ENCODE data around the gene ZNF32.

The ZNF32 gene, protein sequence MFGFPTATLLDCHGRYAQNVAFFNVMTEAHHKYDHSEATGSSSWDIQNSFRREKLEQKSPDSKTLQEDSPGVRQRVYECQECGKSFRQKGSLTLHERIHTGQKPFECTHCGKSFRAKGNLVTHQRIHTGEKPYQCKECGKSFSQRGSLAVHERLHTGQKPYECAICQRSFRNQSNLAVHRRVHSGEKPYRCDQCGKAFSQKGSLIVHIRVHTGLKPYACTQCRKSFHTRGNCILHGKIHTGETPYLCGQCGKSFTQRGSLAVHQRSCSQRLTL

DNA sequence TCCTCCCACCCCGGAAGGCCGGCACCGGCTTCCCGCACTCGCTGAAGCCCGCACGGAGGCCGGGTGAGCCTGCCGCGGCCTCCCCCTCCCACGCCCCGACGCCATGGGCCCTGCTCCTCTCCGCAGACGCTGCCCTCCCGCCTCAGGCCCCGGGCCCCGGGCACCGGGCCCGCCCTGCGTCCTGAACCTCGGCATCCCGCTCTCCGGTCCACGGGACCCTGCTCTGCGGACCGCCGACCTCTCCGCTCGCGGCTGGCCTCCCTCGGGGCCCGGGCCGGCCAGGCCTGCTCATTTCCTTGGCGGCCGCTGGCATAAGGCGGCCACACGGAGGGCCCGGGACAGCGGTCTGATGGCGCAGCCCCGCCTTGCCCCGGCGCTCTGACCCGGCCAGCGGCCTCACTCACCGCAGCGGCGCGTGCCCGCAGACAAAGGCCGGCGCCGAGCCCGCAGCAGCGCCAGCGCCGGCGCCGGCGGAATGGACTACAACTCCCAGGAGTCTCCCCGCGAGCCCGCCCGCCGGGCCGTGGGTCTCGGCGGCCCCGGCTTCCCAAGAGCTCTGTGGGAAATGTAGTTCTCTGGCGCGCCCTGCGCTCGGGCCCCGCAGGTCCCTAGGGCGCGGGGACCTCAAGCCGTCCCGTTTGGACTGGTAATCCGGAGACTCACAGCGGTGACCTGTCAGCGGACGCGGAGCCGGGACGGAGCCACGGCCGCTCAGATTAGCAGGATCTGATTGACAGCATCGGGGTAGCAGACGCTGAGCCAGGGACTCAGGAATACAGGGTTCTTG, at the start of gene ZNF32:
ZNF32 (minus strand) TSS at position 484 of the 787 bp plus-strand sequence. CDS start 2,748 bp downstream, outside the sequence.
- no peak for DNase-seq

DNA sequence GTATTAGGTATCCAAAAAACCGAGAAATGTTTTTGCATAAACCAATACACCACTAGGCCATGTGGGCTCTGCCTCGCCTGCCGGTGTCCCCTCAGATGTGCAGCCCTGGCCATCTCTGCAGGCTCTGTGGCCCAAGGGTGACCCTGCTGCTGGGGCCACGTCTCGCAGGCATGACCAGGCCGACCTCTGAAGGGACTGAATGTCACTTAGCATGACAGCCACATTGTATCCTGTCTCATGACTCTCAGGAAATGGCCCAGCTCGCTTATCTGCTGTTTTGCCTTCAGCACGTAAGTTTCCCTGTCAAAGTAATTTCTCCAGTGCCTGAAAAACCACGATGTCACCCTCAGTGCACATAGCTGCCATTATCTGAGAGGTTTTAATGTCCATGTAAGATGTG, 49.5 kb upstream of the ZNF32 start:
- DNase-seq, result no peak

DNA sequence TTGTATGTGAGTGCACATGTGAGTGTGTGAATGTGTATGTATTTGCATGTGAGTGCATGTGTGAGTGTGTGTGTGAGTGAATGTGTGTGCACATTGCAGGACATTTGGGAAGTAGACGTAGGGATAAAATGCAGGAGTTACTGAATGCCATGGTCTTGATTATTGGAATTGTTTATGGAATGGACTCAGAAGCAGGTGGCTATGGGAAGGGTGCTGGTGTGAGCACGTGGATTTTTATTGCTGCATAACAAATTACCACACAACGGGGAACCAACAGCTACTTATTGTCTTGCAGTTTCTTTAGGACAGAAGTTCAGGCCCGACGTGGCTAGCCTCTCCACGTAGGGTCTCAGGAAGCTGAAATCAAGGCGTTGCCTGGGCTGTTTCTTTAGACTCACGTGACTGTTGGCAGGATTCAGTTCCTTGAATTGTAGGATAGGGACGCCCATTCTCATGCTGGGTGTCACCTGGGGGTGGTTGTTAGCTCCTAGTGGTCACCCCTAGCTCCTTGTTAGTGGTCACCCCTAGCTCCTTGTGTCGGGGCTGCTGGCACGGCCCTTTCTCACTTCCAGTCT, 48.3 kb upstream of the ZNF32 start:
- no peak for DNase-seq

DNA sequence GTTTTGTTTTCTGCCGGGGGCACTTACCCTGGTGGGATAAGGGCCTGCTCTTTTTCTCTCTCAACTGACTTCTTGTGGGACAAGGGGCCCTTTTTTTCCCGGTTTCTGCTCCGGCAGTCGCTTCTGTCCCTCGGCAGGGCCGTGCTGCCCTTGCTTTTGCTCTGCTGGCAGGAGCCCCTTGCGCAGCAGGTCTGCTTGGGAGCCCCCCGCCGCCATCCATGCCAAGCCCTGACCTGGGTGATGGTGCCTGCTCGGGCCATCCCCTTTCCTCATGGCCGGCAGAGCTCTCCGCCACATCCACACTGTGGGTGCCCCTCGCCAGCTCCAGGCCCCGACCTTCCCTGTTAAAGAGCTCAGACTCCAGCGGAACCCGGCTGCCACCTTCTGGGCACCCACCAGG, 47.0 kb upstream of the ZNF32 start:
- DNase-seq, result no peak

DNA sequence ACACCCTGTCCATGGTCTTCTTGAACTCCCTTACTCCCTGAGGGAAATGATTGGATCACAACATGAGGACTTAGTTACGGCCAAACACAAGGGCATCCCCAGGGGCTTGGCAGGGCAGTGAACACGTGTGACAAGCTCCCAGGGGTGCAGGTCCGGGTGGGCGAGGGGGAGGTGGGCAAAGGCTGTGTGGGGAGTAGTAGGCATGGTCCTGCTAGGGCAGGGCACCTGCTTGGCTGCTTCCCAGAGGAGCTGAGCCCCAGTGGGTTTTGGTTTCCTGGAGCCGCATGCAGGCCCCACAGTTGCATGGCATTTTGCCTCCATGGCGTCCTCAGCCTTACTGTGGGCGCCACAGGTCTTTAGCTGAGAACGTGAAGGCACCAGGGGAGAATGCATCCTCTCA, 46.6 kb upstream of the ZNF32 start:
- DNase-seq, result no peak

DNA sequence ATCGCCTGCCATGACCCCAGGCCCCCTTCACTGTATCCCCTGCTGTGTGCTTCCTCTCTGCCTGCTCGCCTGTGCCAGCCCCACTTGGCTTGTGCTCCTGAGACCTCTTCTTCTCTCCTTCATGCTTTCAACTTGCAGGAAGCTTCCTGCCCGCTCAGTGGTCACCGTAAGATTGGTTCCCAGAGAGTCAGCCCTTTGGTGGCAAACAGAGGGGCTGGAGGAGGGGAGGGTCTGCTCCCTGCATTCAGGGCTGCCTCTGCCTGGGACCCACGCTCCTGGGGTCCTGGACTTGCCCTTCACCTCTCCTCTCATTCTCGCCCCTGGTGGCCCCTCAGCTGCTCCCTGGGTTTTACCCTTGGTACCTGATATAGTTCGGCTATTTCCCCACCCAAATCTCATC, 45.8 kb upstream of the ZNF32 start:
- no peak for DNase-seq

DNA sequence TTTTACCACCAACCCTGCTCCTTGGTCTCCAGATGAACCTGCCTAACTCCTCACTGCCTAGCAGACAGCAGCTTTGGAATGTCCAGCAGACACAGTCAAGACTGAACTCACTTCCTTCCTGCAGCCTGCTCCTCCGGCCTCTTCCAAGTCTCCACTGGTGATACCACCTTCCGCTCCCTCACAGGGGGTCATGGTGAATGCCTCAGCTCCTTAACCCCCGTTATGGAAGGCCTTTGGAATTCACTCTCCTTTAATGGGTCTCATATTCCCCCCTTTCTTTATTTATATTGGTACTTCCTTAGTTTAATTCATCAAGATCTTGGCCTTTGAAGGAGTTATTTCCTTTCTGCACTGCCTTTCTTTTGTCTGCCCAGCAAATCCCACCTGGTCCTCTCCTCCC, 44.9 kb upstream of the ZNF32 start:
- DNase-seq, result no peak

DNA sequence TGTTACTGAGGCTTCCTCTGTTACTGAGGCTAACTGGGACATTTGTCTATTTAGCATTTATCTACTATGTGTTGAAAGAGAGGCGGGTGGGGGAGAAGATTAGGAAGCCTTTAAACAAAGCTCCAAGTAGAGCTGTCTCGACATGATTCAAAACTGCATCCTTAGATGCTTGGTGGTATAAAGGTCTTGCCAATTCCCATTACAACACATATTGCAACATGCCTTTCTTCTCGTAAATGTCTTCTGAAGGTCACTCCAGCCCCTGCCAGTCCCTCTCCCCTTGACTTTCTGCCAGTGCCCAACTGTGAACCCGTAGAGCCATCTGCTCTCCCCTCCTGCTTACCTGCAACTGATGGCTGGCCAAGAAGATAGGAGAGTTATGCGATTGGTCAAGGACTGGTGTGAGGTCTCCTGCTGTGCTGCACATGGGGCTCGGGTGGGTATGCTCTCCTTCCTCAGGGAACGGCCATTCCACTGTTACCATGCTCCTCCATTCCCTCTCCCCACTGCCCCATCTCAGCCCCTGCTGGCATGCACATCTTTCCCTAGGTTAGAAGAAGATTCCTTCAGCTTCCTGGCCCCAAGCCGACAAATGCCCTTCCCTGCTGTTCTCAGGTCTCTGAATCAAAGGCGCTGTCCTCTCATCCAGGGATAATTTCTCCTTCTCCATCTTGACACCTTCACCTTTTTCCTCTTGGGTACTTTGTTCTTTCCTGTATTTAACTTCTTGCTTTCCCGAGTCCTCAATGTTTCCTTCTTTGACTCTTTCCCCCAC, 43.6 kb upstream of the ZNF32 start:
- DNase-seq, result no peak

DNA sequence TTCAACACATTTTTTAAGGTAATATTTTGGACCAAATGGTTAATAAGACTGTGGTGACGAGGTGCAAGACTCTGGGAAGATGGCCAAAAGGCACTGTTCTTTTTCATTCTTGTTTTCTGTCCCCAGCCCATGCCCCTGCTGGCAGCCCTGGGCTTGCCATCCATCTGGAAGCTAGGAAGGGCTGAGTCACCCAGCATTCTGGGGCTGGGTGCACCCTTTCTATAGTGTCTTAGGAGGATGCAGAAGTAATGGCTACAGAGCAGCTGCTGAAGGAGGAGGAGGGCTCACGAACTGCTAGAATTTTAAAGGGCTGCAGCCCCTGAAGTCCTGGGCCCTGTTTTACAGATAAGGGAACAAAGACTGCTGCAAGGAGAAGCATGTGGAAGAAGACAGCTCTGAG, 42.8 kb upstream of the ZNF32 start:
- DNase-seq, result no peak

DNA sequence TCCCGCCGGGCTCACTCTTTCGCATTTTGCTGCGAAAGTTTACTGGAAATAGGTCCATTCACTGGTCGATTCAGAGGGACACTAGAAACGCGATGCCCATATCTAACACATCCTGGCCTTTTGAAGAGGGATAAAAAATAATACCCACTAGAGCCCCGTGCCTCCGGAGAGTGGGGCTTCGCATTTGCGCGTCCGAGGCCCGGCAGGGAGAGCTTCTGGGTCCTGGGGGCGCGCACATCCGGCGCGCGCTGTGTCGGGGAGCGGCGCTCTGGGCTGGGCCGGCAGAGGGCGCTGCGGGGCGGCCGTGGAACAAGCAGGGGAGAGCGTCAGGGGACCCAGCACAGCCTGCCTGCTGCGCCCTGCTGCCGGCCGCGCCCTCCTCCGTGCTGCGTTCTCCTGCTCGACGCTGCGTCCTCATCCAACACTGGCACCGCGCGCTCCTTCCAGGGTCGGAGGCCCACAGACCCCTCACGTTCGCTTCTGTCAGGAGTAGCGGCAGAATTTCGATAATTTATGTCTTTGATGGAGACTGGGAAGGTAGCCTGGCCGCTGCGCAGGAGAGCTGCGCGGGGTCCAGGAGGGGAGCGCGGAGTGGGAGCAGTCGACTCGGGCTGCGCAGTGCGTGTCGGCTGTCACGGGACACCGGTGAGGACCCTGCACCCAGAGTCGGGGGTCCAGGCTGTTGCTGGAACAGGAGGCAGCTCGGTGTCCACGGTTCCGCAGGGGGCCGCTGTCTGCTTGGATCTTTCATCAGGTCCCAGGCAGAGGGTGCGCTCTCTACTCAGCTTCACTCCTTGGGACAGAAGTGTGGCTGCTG, 41.5 kb upstream of the ZNF32 start:
- DNase-seq, result no peak

DNA sequence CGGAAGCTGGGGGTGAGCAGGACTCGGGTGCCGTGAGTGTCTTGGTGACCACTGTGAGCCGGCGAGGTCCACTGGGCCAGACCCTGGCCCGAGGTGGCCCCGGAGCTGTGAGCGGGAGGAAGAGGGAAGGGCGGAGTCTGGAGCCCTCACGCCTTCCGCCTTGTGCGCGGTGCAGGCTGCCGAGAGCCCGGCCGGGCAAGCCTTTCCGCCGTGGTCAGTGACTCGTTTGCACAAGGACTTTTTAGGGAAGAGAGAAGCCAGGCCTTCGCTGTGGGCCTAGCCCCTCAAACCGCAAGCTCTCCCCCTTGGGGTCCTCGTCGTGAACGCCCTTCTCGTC, 40.9 kb upstream of the ZNF32 start:
- DNase-seq, result no peak

DNA sequence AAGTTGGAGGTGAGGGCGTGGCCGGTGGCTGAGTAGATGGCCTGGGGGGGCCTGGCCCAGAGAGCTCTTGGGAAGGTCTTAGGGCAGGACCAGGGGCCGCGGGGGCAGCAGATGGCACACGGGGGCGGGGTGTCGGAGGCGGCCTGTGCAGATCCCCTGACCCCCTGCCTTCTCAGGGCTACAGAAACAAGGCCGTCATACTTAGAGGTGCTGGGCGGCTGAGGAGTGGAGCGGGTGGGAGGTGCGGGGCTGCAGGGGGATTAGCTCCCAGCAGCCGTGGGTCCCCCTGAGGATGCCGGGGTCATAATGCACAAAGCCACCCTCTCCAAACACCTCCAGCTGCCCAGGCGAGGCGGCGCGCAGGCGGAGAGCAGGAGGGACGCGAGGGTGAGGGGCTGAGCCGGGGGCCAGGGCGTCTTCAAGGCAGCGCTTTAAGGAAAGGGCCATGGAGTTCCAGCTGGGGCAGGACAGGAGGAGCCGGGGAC, 40.4 kb upstream of the ZNF32 start:
- DNase-seq, result no peak

DNA sequence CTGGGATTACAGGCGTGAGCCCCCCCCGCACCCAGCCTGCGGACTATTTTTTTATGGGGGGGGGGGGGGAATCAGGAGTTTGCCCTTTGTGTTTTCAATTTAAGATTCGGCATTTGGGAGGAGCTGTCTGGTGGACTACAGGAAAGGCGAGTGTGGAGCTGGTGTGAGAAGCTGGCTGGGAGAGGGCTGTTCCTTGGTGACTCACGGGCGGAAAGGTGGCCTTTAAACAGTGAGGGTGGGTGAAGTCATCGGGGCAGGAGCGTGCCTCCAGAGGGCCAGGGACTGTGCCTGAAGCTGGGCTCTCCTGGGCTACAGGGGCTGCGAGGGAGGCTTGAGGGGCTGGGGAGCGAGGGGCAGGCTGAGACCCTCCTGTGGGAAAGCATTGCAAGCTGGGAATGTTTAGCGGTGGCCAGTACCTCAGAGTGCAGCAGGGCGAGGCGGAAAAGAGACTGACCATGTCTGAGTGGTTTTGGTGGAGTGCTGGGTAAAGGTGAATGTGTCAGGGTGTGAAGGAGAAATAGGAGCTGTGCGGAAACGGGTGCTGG, 39.7 kb upstream of the ZNF32 start:
- no peak for DNase-seq

DNA sequence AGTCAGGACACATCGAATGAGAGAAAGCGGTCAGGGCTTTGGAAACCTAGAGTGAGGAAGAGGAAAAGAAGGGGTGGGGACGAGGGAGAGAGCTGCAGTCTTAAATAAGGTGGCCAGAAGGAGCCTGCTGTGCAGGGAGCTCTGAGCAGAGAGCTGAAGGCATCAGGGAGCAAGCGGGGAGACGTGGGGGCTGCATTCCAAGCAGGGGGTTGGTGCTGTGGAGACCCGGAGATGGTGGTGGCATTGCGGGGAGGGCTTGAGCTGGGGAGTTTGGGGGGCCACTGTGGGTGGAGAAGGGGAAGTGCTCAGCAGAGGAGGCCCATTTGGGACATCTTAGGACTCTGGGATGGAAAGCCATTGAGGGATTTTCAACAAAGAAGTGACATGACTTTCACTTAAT, 38.7 kb upstream of the ZNF32 start:
- DNase-seq, result no peak

DNA sequence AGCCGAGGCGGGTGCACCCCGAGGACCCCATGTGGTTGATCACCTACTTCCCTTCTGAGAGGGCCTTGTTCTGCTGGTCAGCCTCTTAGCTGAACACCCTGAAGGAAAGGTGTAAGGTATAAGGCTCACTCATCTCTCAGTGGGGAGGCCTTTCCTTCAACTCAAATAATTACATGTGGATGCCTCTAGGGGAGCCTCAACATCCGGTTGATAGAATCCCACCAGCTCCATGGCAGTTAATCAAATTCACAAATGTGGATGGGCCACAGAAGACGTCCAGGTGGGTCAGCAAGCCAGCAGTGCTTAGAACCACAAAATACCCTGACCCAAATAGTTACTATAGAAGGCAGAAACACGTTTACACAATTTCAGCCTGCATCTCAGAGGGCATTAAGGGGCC, 37.7 kb upstream of the ZNF32 start:
- no peak for DNase-seq

DNA sequence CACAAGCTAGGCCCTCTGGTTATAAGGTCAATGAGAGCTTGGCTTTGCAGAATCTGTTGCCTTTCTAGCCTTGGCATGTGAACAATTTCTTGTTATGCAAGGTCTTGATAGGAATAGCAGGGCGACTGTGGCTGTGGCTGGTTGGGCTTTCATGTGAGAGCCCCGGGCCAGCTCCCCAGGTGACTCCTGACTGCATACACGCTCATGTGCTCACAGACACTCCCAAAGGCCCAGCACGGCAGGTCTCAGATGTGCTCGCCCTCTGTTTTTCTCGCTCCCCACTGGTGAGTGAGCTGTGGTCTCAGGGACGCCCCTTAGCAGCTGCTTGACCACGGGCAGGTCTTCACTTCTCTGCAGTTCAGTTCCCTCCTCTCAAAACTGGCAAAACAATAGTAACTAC, 37.1 kb upstream of the ZNF32 start:
- DNase-seq, result no peak

DNA sequence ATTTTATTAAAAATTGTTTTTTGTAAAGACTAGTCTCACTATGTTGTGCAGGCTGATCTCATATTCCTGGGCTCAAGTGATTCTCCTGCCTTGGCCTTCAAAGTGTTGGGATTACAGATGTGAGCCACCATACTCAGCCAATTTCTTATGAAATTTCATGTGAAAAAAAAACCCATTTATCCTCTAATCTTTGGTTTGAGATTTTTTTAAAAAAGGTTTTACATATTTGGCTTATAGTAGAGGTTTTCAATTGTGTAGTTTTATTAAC, 35.5 kb upstream of the ZNF32 start:
- no peak for DNase-seq

DNA sequence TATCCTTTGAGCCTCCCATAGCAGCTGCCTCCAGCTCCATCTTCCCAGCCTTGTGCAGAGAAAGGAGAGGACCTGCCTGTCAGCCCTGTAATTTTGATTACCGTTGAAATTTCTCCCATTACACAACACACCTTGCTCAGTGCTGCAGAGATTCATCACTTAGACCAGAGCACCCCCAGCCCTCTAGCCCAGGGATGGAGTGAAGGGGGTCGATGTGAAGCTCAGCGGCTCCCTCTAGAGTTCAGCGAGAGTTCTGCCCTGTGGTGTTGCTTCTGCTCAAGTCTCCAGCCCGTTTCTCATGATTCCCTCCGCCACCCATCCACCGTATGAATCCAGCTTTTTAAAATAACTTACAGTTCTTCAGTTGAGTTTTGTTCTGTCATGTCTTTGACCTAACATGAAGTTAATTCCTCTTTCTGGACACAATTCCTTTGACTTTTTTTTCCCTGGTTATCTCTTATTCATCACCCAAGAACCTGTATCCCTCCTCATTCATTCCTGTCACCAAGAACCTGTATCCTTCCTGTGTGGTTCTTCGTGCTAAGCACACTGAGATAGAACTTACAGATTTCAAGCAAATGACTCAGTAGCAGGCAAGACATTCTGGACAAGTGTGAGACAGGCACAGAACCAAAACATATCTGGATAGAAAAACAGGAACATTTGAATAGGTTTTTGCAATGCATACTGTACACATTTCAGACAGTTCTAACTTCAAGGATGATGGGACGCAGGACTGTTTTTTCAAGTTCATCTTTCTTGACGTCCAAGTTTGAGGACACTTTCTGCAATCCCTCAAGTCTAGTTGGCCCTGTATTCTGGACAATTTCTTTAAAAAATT, 35.0 kb upstream of the ZNF32 start:
- no peak for DNase-seq

DNA sequence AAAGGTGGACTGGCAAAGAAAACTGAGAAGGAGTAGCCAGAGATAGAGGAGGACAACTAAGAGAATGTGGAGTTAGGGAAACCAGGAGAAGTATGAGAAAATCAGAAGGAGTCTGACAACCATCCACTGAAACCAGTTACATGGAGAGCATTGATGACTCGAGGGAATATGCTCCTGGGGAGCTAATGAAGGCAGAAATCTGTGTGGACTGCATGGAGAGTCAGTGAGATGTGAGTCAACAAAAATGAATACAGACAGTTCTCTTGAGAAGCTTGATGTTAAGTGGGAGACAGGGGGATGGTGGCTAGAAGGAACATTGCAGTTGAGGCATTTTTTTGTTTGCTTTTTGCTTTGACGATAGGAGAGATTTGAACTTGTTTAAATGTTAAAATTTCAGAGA, 34.3 kb upstream of the ZNF32 start:
- no peak for DNase-seq

DNA sequence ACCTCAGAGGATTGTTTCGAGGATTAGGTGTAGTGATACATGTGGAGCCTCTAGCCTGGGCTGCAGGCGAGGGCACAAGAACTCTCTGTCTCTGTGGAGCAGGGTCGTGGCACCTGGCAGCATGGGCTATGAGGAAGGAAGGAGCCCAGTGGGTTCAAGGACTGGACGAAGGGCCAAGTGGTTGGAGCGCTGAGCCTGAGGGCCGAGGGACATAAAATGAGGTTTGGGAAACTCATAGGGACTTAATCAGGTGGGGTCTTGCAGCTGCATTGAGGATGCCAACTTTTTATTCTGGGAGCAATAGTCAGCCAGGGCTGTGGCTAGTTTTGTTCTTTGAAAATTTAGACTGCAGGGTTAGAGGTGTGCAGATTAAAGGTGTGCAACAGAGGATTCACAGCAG, 33.0 kb upstream of the ZNF32 start:
- DNase-seq, result no peak

DNA sequence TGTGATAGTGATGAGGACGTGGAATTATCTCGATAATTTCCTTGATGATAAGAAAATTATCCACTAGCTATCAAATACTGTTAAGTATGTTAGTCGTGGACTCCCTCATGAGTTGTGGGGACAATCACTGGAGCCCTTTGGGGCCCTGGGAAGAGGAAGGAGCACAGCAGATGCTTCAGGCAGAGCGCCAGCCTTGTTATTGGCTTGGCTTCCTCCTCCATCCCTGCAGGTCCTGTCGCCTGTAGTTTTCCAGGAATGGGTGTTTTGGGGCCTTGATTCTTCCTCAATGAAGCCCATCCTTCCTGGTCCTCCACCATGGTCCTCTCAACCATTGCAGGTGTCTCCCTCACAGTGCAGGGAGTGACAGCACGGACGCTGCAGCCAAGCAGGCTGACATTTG, 32.5 kb upstream of the ZNF32 start:
- DNase-seq, result no peak

DNA sequence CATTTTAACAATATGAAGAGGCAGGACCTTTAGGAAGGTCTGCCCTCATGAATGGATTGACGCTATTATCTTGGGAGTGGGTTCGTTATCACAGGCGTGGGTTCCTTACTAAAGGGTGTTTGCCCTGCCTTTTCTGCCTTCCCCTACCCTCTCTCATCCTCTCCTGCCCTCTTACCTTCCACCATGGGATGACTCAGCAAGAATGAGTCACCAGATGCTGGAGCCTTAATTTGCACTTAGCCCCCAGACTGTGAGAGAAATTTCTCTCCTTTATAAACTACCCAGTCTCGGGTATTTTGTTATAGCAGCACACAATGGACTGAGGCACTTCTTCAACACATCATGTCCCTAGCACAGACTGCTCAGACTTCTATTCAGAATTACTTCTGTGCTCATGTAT, 31.4 kb upstream of the ZNF32 start:
- DNase-seq, result no peak

Measured in SIG-M5 (cell line).